NCI-H2171 (cell line): ENCODE measurements around the gene TUBB2A.

Experiments
- DNase-seq: peaks from one replicate; lab custom pipeline; 2025; lab: John Stamatoyannopoulos, UW

TUBB2A gene

GRCh38 chr6:3119040-3119723 is 38.2 kb downstream of the TUBB2A start:
- no peak for DNase-seq

GRCh38 chr6:3118353-3119039 is 38.8 kb downstream of the TUBB2A start, which contains the start of gene BPHL:
Gene BPHL (plus strand): TSS chr6:3118711. CDS start chr6:3118741, 30 bp downstream.
- DNase-seq, result peak; percentile 92

GRCh38 chr6:3117912-3118352 is 39.4 kb downstream of the TUBB2A start:
- DNase-seq, result no peak

GRCh38 chr6:3114377-3114776 is 43.0 kb downstream of the TUBB2A start:
- DNase-seq, result no peak

- no peak for DNase-seq
These were observed 47.6 kb downstream of the TUBB2A start for GRCh38 chr6:3109761-3110160.

- DNase-seq, result no peak
These were observed 48.5 kb downstream of the TUBB2A start for GRCh38 chr6:3108746-3109414.
